GM12874 (cell line): ENCODE measurements around the gene TECR.

Source experiments
- CTCF ChIP-seq: IDR thresholded peaks from 2 replicates; pipeline ENCODE4 v1.5.1; 2011; ENCODE audit warnings: low read depth, mild to moderate bottlenecking, control low read depth, low read length, moderate library complexity; ENCODE audit not compliant: insufficient read depth

TECR gene

DNA sequence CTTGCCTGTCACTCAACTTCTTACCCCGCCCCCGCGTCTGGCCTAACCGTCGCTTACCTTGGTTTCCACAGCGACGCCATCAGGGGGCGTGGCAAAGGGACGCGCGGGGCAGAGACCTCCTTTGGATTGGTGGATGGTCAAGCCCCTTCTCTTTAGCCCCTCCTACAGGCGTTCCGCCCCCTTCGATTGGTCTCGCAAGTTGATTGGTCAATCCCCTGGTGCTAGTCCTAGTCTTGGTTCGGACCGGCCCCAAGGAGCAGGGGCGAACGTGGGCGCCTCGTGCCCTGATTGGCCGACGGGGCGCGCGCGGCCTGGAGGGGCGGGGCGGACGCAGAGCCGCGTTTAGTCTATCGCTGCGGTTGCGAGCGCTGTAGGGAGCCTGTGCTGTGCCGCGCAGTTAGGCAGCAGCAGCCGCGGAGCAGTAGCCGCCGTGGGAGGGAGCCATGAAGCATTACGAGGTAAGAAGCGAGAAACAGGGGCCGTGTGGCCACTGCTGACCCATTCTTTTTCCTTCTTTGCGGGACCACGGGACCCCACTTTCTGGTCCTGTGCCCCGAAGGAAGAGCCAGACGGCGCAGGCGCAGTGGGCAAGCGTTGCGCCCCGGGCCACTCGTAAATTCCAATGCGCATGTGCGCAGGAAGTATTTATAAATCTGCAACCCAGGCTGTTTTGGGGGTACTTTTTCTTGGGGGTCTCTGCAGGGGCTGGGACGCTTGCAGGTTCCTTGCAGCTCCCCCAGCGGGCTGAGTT, at the start of gene TECR:
Gene TECR, plus strand, starts transcription at position 341 of the 751 bp plus-strand sequence. Its CDS starts 103 bp downstream, at position 444.
- no peak for TF ChIP-seq CTCF

GRCh38 chr19:14479975-14480699, 49.3 kb upstream of the TECR start:
- peak; percentile 98 for TF ChIP-seq CTCF

DNA sequence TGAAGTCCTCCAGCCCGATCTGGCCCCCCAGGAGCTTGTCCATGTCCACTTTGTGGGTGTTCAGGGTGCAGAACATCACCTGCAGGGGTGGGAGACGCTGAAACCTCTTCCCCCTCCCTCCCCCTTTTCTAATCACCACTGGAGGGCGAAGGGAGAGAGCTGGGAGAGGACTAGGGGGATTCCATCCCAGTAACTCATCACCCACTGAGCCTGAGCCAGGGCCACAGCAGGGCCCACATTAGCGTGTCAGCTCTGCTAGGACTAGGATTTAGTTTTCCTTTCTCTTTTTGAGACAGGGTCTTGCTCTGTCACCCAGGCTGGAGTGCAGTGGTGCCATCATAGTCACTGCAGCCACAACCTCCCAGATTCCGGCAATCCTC, 48.7 kb upstream of the TECR start:
- TF ChIP-seq CTCF = no peak

- TF ChIP-seq CTCF = no peak
Measured at GRCh38 chr19:14482172-14482941, 47.0 kb upstream of the TECR start.

- TF ChIP-seq CTCF = no peak
Measured at GRCh38 chr19:14487370-14488125, 41.8 kb upstream of the TECR start.

DNA sequence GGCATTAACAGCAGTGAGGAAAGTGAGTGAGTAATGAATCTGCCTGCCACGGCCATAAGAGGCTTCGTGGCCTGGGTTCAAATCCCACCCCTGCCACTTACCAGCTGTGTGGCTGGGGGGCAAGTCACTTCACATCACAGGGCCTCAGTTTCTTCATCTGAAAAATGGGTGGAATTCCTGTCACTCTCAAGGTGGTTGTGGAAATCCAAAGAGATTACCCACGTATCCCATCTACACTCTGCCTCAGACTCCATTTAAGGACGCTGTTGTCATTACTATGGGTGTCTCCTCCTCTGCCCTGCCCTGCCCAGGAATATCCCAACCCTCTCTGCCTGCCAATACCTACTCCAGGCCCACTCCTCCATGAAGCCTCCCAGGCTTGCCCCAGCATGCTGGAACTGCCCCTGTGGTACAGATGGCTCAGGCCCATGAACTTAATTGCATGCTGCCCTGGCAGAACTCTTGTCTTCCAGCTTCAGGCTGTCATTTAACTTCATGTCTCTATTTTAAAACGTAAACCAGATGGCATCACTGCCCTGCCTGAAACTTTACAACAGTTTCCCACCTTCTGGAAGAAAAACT, 36.5 kb upstream of the TECR start:
- TF ChIP-seq CTCF = no peak
